Stomach (tissue), 9 donors: Measurements from ENCODE around the gene RGL2. TPM values are rescaled to one million over a fixed set of nuclear protein-coding genes. Genes with fewer than 3 reads are reported as not detected.
"Not testable (repeated sequence)": the region's sequence is repeated elsewhere in the genome, so short reads cannot be mapped to it uniquely, and the experiment has no call there.

Source experiments
- DNase-seq, 2 donors: peaks; one replicate each; pipeline versions ENCODE4 v3.0.0 to v3.0.0-alpha.2; 2013 to 2019
- H3K27ac ChIP-seq, 5 donors: fragments of 200-600 bp in 4 of 5; sonication (generic) in 4 of 5; one replicate each; pipeline ENCODE4 v1.5.1; 2013 to 2019; ENCODE audit warnings: mild to moderate bottlenecking in 1 of 5, moderate library complexity in 1 of 5
- H3K27me3 ChIP-seq, 3 donors: fragments of 200-600 bp; sonication (generic); one replicate each; pipeline ENCODE4 v1.5.1; 2017 to 2019; ENCODE audit warnings: mixed run types in 1 of 3
- H3K36me3 ChIP-seq, 4 donors: fragments of 200-600 bp; sonication (generic); 1 replicate in 3 of 4; 2 replicates in 1 of 4; pipeline ENCODE4 v1.5.1; 2016 to 2019
- H3K4me1 ChIP-seq, 4 donors: fragments of 200-600 bp; sonication (generic); one replicate each; pipeline ENCODE4 v1.5.1; 2016 to 2019
- H3K4me3 ChIP-seq, 4 donors: fragments of 200-600 bp; sonication (generic) in 3 of 4; one replicate each; pipeline ENCODE4 v1.5.1; 2016 to 2019; ENCODE audit warnings: mild to moderate bottlenecking in 1 of 4
- H3K9me3 ChIP-seq, 4 donors: fragments of 200-600 bp; sonication (generic); one replicate each; pipeline ENCODE4 v1.5.1; 2016 to 2019
- CTCF ChIP-seq, 7 experiments: fragments of 450-650 bp in 4 of 7; fragments of 200-600 bp in 3 of 7; sonication (generic) in 3 of 7; IDR thresholded peaks; one replicate each; pipeline ENCODE4 v1.5.1; 2016 to 2019; ENCODE audit warnings: antibody characterized with exemption in 7 of 7, control low read depth in 2 of 7, mild to moderate bottlenecking in 1 of 7
- EP300 ChIP-seq: sonication (generic); formaldehyde crosslinking; IDR thresholded peaks from one replicate; pipeline ENCODE4 v1.6.1; 2017; ENCODE audit warnings: antibody characterized with exemption
- POLR2A ChIP-seq, 4 donors: fragments of 450-650 bp; IDR thresholded peaks; one replicate each; pipeline ENCODE4 v1.6.1; 2016; ENCODE audit warnings: antibody characterized with exemption in 4 of 4, control low read depth in 2 of 4, mild to moderate bottlenecking in 1 of 4, moderate library complexity in 1 of 4
- POLR2AphosphoS5 ChIP-seq, 3 donors: sonication (generic); formaldehyde crosslinking; IDR thresholded peaks; one replicate each; pipeline ENCODE4 v1.6.1; 2016; ENCODE audit warnings: antibody characterized with exemption in 3 of 3
- WGBS, 5 donors: extraction: QIAGEN DNeasy Blood & Tissue Kit in 3 of 5; methylation state at CpG; one replicate each; pipeline versions ENCODE4 v1.1.5 to v1.1.7; 2013 to 2018; 5-methylcytosine and 5-hydroxymethylcytosine counted together
- intact Hi-C: fragments of 100-400 bp; cut with DNase I; formaldehyde crosslinking; loops from one replicate; pipeline ENCODE4 v1.15.1; 2023; ENCODE audit warnings: low total_unique reads
- polyA plus RNA-seq, 3 donors: library from polyadenylated mRNA; stranded (reverse); fragments of 200-250 nt; gene quantifications; one replicate each; pipeline ENCODE4 v1.2.3, GENCODE V29; 2013
- total RNA-seq, 5 donors: library from RNA; depleted of rRNA; stranded (reverse); fragments of >200 nt; gene quantifications; one replicate each; pipeline versions ENCODE4 v1.1.0 to v1.2.3, GENCODE V29; 2014 to 2016
- donor health status: healthy with polysubstance abuse.
- donor health status: Bipolar disorder and iron deficiency.
- donor health status: healthy.

RGL2 gene
- total and polyA plus RNA-seq, 8 donors, result 10.4 to 112 (median 48.5) TPM

GRCh38 chr6:33286946-33287914 lies 11.5 kb downstream of the RGL2 start:
- DNase-seq, result no peak
- intact Hi-C loops, result no loop called here
- H3K36me3 ChIP-seq, result peaks cover 27 to 73% (median 70%) of the 10 kb centered on the region in 4 donors
- no peak overlapping the region for H3K4me3 ChIP-seq
- peaks cover 20 to 32% (median 30%) of the 10 kb centered on the region in 4 donors for H3K4me1 ChIP-seq
- H3K9me3 ChIP-seq, result no peaks in the 10 kb centered on the region
- no peaks in the 10 kb centered on the region for H3K27me3 ChIP-seq
- no peak overlapping the region for H3K27ac ChIP-seq
- TF ChIP-seq CTCF (IDR thresholded peaks at IDR 0.05) (no peak), EP300 (no peak), POLR2A (IDR thresholded peaks at IDR 0.05) (no peak), POLR2AphosphoS5 (IDR thresholded peaks at IDR 0.05) (no peak)
- 90 to 94% (median 92%) methylated on average over 22 of the region's 22 CpGs for WGBS, 5 donors

GRCh38 chr6:33285214-33285613 lies 13.5 kb downstream of the RGL2 start:
- H3K36me3 ChIP-seq, result peaks cover 27 to 77% (median 75%) of the 10 kb centered on the region in 4 donors
- intact Hi-C loops, H3K27ac ChIP-seq, H3K4me3 ChIP-seq, H3K27me3 ChIP-seq, H3K9me3 ChIP-seq, DNase-seq: not testable (repeated sequence)
- peaks cover 14 to 27% (median 22%) of the 10 kb centered on the region in 4 donors for H3K4me1 ChIP-seq
- 87 to 96% (median 90%) methylated on average over 4 of the region's 4 CpGs for WGBS, 5 donors

DNA sequence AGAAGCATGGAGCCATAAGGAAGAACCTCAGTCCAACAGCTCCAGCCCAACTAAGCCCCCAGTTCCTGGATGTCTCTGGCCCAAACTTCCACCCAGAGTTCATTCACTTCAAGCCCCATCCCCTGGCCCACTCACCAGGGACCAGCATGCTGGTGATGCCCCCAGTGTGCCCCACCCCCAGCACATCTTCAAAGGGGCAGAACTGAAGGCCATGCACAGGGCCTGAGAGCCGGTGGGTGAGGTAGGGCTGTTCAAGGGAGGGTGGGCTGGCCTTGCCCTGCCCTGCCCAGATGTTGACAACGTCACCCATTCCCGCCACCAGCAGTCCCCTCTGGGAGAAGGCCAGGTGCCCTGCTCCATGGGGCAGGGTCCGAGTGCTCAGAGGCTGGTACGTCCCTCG lies 18.2 kb downstream of the RGL2 start:
- H3K27ac ChIP-seq, result peak overlapping the region in 3 of 5 donors; percentile 32 to 62 (median 44)
- no peak overlapping the region for H3K4me3 ChIP-seq
- H3K4me1 ChIP-seq, result peaks cover 27 to 49% (median 40%) of the 10 kb centered on the region in 4 donors
- no peaks in the 10 kb centered on the region for H3K27me3 ChIP-seq
- TF ChIP-seq POLR2AphosphoS5 (IDR thresholded peaks at IDR 0.05) (no peak), EP300 (no peak), POLR2A (IDR thresholded peaks at IDR 0.05) (no peak), CTCF (IDR thresholded peaks at IDR 0.05) (no peak)
- no peaks in the 10 kb centered on the region for H3K9me3 ChIP-seq
- WGBS, 5 donors, result 85 to 90% (median 87%) methylated on average over 5 to 6 of the region's 6 CpGs
- DNase-seq, result no peak
- intact Hi-C loops, result no loop called here
- H3K36me3 ChIP-seq, result peaks cover 37 to 84% (median 83%) of the 10 kb centered on the region in 4 donors

GRCh38 chr6:33279971-33280511 lies 18.7 kb downstream of the RGL2 start:
- Histone ChIP-seq H3K27ac (peak overlapping the region in 3 of 5 donors; percentile 32 to 97 (median 44)), H3K27me3 (no peaks in the 10 kb centered on the region), H3K9me3 (no peaks in the 10 kb centered on the region), H3K36me3 (peaks cover 42 to 84% (median 83%) of the 10 kb centered on the region in 4 donors), H3K4me3 (no peak overlapping the region), H3K4me1 (peaks cover 32 to 54% (median 45%) of the 10 kb centered on the region in 4 donors)
- peak in 1 of 2 donors; percentile 78 for DNase-seq
- intact Hi-C loops, result no loop called here
- 44 to 55% (median 48%) methylated on average over 2 to 5 of the region's 5 CpGs for WGBS, 5 donors
- peak in 4 of 7 experiments; percentile 24 to 61 (median 40) for TF ChIP-seq CTCF (IDR thresholded peaks at IDR 0.05)
- no peak for TF ChIP-seq POLR2A (IDR thresholded peaks at IDR 0.05)
- TF ChIP-seq POLR2AphosphoS5 (IDR thresholded peaks at IDR 0.05), result no peak
